IPS-NIHi7 (cell line): ENCODE measurements around the gene PDIK1L.
A peak's percentile ranks its signal among the peaks of the same experiment; 100 is the strongest.

Experiments used
- DNase-seq: peaks from one replicate; pipeline ENCODE4 v3.0.0; 2012; ENCODE audit warnings: mixed read lengths; ENCODE audit errors: extremely low spot score

The PDIK1L gene

GRCh38 chr1:26155370-26156284, 44.0 kb downstream of the PDIK1L start:
- no peak for DNase-seq

GRCh38 chr1:26156285-26157038, 44.8 kb downstream of the PDIK1L start:
- peak; percentile 77 for DNase-seq

GRCh38 chr1:26158271-26158907, 46.8 kb downstream of the PDIK1L start:
- DNase-seq, result no peak

- DNase-seq, result no peak
These were observed 47.5 kb downstream of the PDIK1L start, which contains the start of gene FAM110D for GRCh38 chr1:26158908-26159742. Gene FAM110D (plus strand): TSS chr1:26159079. CDS start chr1:26161292, 2,213 bp downstream.

- no peak for DNase-seq
These were observed 48.1 kb downstream of the PDIK1L start for GRCh38 chr1:26159743-26160039.

- peak; percentile 16 for DNase-seq
These were observed 49.1 kb downstream of the PDIK1L start for GRCh38 chr1:26160527-26161414.

- peak; percentile 54 for DNase-seq
These were observed 50.0 kb downstream of the PDIK1L start for GRCh38 chr1:26161415-26162219.

GRCh38 chr1:26162220-26162709, 50.6 kb downstream of the PDIK1L start:
- DNase-seq, result peak; percentile 27

- DNase-seq, result no peak
These were observed 52.0 kb downstream of the PDIK1L start for GRCh38 chr1:26163684-26164035.

- DNase-seq, result peak; percentile 74
These were observed 52.6 kb downstream of the PDIK1L start for GRCh38 chr1:26164036-26164860.

GRCh38 chr1:26164861-26165842, 53.5 kb downstream of the PDIK1L start:
- DNase-seq, result no peak

GRCh38 chr1:26166719-26167281, 55.2 kb downstream of the PDIK1L start:
- no peak for DNase-seq

- no peak for DNase-seq
These were observed 57.0 kb downstream of the PDIK1L start, which contains the start of gene C1orf232 for GRCh38 chr1:26168410-26169197. Gene C1orf232 (minus strand): TSS chr1:26168963. CDS start chr1:26168499, 464 bp downstream.

GRCh38 chr1:26169198-26169554, 57.6 kb downstream of the PDIK1L start:
- DNase-seq, result no peak

GRCh38 chr1:26169669-26170471, 58.2 kb downstream of the PDIK1L start, which contains the start of gene ZNF593:
Gene ZNF593 (plus strand): TSS chr1:26169908. CDS start chr1:26169984, 76 bp downstream.
- peak; percentile 97 for DNase-seq
